ENCODE data around the gene MAST4.

MAST4 gene

GRCh38 chr5:67003685-67003934, 407.4 kb downstream of the MAST4 start:
- no peak for DNase-seq

DNA sequence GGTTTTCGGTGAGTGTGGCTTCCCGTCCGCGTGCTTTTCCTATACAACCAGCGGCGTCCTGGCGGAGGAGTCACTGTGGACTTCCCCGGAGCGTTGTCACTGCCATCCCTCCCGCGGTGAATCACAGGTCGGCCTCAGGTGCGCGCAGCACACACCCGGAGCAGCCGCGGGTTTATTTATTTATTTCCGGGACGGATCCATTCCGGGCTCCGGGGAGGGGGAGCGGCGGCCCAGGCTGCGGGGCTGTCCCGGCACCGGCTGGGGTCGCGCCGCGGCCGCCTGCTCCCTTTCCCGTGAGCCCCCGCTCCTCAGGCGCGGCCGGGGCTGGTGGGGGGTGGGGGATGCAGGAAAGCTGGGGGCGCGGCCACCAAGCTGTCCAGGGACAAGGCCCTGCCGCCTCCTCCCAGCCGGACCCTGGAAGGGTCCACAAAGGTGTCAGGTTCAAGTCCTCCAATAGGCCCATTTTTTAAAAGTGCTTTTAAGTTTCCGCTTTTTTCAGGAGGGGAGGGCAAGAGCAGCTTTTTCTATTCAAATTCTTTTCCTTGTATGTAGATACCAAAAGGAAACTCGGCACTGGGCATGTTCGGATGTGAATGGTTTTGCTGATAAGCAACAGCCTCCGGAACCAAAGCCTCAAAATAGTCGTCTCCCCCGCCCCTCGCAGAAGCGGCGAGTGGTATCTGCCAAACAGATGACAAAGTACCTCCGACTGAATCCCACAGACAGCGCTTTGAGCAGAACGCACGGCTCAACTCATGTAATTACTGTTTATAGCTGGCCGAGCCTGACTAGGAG, 407.9 kb downstream of the MAST4 start:
- peak; percentile 87 for DNase-seq

DNA sequence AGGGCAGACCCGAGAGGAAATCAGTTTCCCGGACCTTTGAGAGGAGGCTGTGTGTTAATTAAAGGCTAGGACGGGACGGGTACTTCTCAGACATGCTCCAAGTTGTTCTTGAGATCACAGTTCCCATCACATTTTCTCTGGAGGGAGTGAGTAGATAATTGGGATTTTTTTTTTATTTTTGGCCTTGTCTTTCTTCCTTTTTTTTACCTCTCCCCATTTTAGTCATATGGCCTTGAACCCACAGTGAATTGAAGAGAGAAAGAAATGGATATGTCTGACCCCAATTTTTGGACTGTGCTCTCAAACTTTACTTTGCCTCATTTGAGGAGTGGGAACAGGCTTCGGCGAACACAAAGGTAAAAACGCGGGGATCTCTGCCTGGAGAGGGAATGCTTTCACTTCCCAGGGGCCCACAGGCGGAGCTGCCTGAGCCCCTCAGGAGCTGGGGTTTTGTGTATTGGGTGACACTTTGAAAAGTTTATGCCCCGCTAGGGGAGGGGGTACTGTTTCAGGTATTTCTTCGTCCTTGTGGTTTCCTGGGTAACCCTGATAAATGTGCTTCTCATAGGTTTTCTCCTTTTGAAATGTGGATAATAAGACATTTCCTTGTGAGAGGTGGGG, 408.6 kb downstream of the MAST4 start:
- no peak for DNase-seq

DNA sequence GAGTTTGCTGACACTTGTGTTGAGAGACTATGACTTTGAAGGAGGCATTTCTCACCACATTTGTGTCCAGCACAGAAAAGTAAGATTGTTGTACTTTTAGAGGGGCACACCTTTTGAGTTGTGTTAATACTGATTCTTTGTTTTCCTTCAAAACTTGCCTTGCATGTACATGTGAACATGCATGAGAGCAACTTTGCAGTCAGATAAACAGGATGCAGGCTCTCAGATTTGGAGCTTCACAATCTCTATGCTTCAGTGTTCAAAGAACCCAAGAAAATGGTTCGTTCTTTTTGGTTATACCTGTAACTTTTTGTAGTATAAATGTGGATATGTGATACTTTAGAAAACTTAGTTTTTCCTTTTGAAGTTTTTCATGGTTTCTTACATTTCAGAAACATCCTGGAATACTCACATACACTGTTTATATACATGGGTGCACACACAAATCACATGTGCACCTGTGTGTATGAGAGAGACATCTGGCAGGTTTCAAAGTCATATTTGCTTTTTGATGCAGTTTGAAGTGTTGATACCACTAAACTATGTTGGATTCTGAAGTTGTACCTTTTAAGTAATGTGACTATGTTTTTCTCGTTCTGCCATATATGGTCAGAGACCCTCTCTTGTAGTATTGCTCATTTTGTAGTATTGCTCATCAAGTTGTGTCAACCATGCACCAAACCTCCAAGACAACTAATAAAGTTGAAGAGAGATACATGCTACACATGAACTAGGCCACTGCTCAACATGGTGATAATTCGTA, 409.7 kb downstream of the MAST4 start:
- DNase-seq: no peak

GRCh38 chr5:67006500-67006848, 410.3 kb downstream of the MAST4 start:
- no peak for DNase-seq

GRCh38 chr5:67009028-67009427, 412.8 kb downstream of the MAST4 start:
- DNase-seq: no peak

- no peak for DNase-seq
Observed at GRCh38 chr5:67010684-67011409, 414.7 kb downstream of the MAST4 start.

- DNase-seq: no peak
Observed at GRCh38 chr5:67011422-67011821, 415.2 kb downstream of the MAST4 start.

DNA sequence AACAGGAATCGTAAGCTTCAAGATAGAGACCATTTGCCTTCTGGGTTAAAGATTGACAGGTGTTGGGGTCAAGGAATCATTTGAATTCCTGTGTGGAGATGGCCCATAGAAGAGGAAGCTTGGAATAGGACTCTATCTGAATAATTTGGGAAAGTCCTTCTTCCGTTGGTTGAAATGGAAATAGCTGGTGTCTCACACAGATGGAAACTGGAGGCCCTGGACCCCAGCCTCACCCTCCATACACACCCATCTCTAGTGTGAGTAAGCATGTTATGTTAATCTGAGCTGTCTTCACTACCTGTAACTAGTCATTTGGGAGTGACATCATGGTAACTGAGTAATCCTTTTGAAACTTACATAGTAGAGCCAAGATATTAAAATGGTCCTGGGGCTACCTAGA, 416.0 kb downstream of the MAST4 start:
- DNase-seq: peak; percentile 43

DNA sequence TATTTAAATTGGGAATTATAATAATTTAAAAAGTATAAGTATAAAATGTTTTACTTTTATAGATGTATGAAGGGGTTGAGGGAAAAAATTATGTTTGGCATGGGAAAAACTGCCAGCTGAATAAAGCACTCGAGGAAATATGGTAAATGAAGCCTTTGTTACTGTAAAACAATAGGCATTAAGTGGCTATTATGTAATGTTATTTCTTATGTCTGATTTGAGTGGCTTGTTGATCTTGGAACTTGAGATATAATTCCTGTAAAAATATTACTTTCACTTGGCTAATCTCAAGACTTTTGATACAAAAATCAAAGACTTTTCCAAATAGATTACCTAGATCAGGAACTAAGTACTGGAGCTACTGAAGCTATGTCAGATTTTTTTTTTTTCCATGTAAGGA, 417.5 kb downstream of the MAST4 start:
- DNase-seq: no peak

- DNase-seq: no peak
Observed at GRCh38 chr5:67014191-67014590, 418.0 kb downstream of the MAST4 start.

- no peak for DNase-seq
Observed at GRCh38 chr5:67014957-67015400, 418.8 kb downstream of the MAST4 start.

GRCh38 chr5:67015541-67016191, 419.5 kb downstream of the MAST4 start:
- no peak for DNase-seq

GRCh38 chr5:67019065-67019845, 423.1 kb downstream of the MAST4 start:
- DNase-seq: no peak

DNA sequence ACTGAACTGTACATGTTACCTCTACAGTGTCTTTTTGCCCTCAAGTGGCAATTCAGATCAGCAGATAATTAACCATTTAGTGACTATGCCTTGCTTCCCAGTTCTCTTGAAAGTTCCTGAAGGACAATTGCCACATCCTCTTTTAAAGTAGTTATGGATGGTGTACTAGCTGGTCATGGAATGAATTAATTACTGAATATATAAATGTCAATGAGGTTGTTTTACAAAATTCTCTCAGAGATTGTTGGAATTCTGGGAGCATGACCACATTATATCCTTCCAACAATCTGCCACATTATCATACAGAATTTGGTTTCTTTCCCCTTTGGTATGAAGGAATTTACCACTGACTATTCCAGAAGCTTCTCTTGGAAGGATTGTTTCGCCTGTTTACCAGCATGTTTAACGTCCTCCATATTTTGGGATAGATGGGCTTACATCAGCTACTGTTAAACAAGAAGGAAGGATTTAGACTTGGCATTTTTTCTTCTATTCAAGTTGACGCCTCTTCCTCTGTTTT, 424.0 kb downstream of the MAST4 start:
- DNase-seq: no peak

DNA sequence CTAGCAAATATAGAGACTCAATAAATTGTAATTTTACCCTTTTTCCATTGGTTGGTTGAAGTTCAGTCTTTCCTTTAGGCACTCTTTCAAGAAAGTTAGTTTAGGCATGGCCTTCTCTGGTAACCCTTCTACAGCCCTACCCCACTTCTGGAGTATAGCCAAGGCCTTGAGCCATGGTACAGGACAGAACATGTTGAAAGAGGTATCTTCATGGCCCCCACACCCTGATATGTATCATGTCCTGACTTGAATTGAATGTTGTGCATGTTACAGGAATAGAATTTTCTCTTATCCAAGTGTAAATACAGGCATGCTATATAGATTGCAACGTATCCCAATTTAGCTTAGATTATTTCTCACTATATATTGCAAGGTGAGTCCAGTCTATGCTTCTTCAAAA, 424.8 kb downstream of the MAST4 start:
- DNase-seq: no peak

- peak; percentile 68 for DNase-seq
Observed at GRCh38 chr5:67021521-67021920, 425.3 kb downstream of the MAST4 start.

- DNase-seq: no peak
Observed at GRCh38 chr5:67021962-67022361, 425.8 kb downstream of the MAST4 start.

GRCh38 chr5:67025457-67025856, 429.3 kb downstream of the MAST4 start:
- no peak for DNase-seq

DNA sequence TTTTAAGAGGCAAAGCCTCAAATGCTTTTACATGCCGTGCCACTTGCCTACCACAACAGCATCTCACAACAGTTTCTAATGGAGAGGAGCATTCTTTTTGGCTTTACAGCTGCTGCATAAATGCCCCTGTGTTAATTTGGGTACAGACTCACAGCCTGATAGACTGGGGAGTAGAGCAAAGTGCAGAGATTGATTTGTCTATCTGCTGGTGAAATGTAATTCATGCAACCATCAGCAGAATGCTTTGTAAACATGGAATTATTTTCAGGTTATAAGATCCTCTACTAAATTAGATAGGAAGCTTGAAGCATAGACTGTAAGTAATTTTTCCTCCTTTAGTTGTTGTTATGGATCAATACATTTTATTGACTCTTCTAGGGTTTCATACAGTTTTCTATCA, 430.1 kb downstream of the MAST4 start:
- no peak for DNase-seq

GRCh38 chr5:67027171-67027570, 431.0 kb downstream of the MAST4 start:
- DNase-seq: no peak

- DNase-seq: no peak
Observed at GRCh38 chr5:67028371-67028770, 432.2 kb downstream of the MAST4 start.
